Loucy (cell line): Measurements from ENCODE around the gene AP1M1.

Source experiments
- CTCF ChIP-seq: fragments of 200-600 bp; sonication (generic); conservative IDR thresholded peaks from 2 replicates; pipeline ENCODE4 v1.5.1; 2014; ENCODE audit warnings: mild to moderate bottlenecking, antibody characterized with exemption, low read length
- EZH2phosphoT487 ChIP-seq: fragments of 200-600 bp; IDR thresholded peaks from 2 replicates; pipeline ENCODE4 v1.6.1; 2018; ENCODE audit warnings: antibody characterized with exemption, mild to moderate bottlenecking, moderate library complexity, borderline replicate concordance

DNA sequence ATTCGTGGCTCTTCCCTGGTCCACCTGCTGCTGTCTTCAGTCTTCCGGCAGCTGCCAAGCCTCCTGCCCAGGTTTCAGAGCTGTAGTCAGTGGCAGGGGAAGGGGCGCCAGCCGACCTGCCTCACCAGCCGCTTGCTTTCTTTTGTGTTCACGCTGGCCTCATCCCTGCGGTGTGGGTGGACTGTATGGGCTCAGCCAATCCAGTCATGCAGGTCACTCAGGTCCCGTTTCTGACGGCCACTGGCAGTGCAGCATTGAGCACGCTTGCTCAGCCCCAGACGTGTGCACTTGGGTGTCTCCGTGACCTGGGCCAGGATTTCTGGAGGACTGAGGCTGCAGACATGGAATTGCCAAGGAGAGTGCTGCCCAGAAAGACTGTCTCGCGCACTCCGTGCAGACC lies 26.0 kb downstream of the AP1M1 start:
- TF ChIP-seq CTCF (no peak), EZH2phosphoT487 (no peak)
